GM12801 (cell line): ENCODE data around the gene NLRC5.

ENCODE experiments used
- CTCF ChIP-seq: IDR thresholded peaks from one replicate; pipeline ENCODE4 v1.5.1; 2011; ENCODE audit warnings: control low read depth; ENCODE audit not compliant: insufficient read length; ENCODE audit errors: extremely low read depth

The NLRC5 gene

GRCh38 chr16:56988948-56989945, at the start of gene NLRC5:
Gene NLRC5, plus strand, starts transcription at chr16:56989557. Its CDS starts 31,156 bp downstream, at chr16:57020713.
- no peak for TF ChIP-seq CTCF

GRCh38 chr16:56939801-56940200, 49.6 kb upstream of the NLRC5 start:
- no peak for TF ChIP-seq CTCF

- TF ChIP-seq CTCF = no peak
These were observed 48.3 kb upstream of the NLRC5 start for GRCh38 chr16:56941092-56941491.

GRCh38 chr16:56941856-56942331, 47.5 kb upstream of the NLRC5 start:
- TF ChIP-seq CTCF = no peak

- no peak for TF ChIP-seq CTCF
These were observed 45.5 kb upstream of the NLRC5 start for GRCh38 chr16:56943761-56944375.

- TF ChIP-seq CTCF = no peak
These were observed 44.2 kb upstream of the NLRC5 start for GRCh38 chr16:56944954-56945839.
